Astrocyte of the cerebellum (primary cell): Measurements from ENCODE around the gene KCNA10.

ENCODE experiments used
- DNase-seq: peaks from one replicate; pipeline ENCODE4 v3.0.0-alpha.2; 2011; ENCODE audit warnings: low read depth
- H3K4me3 ChIP-seq: 2 replicates; pipeline ENCODE4 v1.5.1; 2011; ENCODE audit warnings: mild to moderate bottlenecking, low read depth, low read length, moderate library complexity
- CTCF ChIP-seq: IDR thresholded peaks from 2 replicates; pipeline ENCODE4 v1.5.1; 2012; ENCODE audit warnings: low read length, low read depth, moderate library complexity, mild to moderate bottlenecking; ENCODE audit errors: missing control alignments
- in situ Hi-C: cut with HindIII; loops from 2 replicates; pipeline ENCODE4 v1.10.0; 2017; ENCODE audit warnings: low sequenced_read_pairs

Gene KCNA10

GRCh38 chr1:110490791-110491451 is 28.1 kb downstream of the KCNA10 start:
- no peak for TF ChIP-seq CTCF
- no peak overlapping the region for H3K4me3 ChIP-seq
- in situ Hi-C loops = no loop called here
- no peak for DNase-seq

GRCh38 chr1:110489973-110490542 is 28.9 kb downstream of the KCNA10 start:
- in situ Hi-C loops = no loop called here
- no peak for TF ChIP-seq CTCF
- no peak for DNase-seq
- no peak overlapping the region for H3K4me3 ChIP-seq

- in situ Hi-C loops = no loop called here
- DNase-seq = no peak
- H3K4me3 ChIP-seq = no peak overlapping the region
- TF ChIP-seq CTCF = no peak
Measured at GRCh38 chr1:110489406-110489805, 29.6 kb downstream of the KCNA10 start.

GRCh38 chr1:110488867-110489266 is 30.1 kb downstream of the KCNA10 start:
- no peak overlapping the region for H3K4me3 ChIP-seq
- DNase-seq = no peak
- no peak for TF ChIP-seq CTCF
- in situ Hi-C loops = no loop called here

GRCh38 chr1:110488161-110488560 is 30.8 kb downstream of the KCNA10 start:
- no peak overlapping the region for H3K4me3 ChIP-seq
- in situ Hi-C loops = no loop called here
- TF ChIP-seq CTCF = no peak
- no peak for DNase-seq

- no peak overlapping the region for H3K4me3 ChIP-seq
- DNase-seq = no peak
- no peak for TF ChIP-seq CTCF
- in situ Hi-C loops = no loop called here
Measured at GRCh38 chr1:110487726-110488125, 31.2 kb downstream of the KCNA10 start.
